Lower lobe of right lung (tissue), 2 donors: ENCODE measurements around the gene USHBP1. TPM values are rescaled to one million over a fixed set of nuclear protein-coding genes. Genes with fewer than 3 reads are reported as not detected.

Experiments
- ATAC-seq, 2 donors: fragments of 200-7000 bp; cut with Tn5 transposase; one replicate each; pipeline ENCODE4 v1.9.1; 2020 to 2022; ENCODE audit warnings: mild to moderate bottlenecking in 2 of 2, moderate library complexity in 2 of 2
- DNase-seq: peaks from one replicate; pipeline ENCODE4 v3.0.0-alpha.2; 2020
- H3K27ac ChIP-seq: fragments of 200-600 bp; one replicate; pipeline ENCODE4 v1.8.0; 2022
- H3K27me3 ChIP-seq: fragments of 200-600 bp; one replicate; pipeline ENCODE4 v1.8.0; 2022; ENCODE audit warnings: low read depth
- H3K36me3 ChIP-seq: fragments of 200-600 bp; one replicate; pipeline ENCODE4 v1.8.0; 2022; ENCODE audit warnings: mild to moderate bottlenecking
- H3K4me1 ChIP-seq: fragments of 200-600 bp; one replicate; pipeline ENCODE4 v1.8.0; 2022
- H3K4me3 ChIP-seq: fragments of 200-600 bp; one replicate; pipeline ENCODE4 v1.8.0; 2022; ENCODE audit warnings: mild to moderate bottlenecking
- H3K9me3 ChIP-seq: fragments of 200-600 bp; one replicate; pipeline ENCODE4 v1.8.0; 2022
- CTCF ChIP-seq: fragments of 200-600 bp; IDR thresholded peaks from one replicate; pipeline ENCODE4 v1.8.0; 2022; ENCODE audit warnings: antibody characterized with exemption, mild to moderate bottlenecking
- intact Hi-C: fragments of 100-400 bp; cut with DNase I; formaldehyde crosslinking; loops from one replicate; pipeline ENCODE4 v1.11.0; 2022
- total RNA-seq: library from RNA; stranded (reverse); fragmentation: NEBNext Ultra II Directional; extraction: Animal tissue kit (Norgen Biotek cat#: 25700); gene quantifications from one replicate; pipeline ENCODE4 v1.2.1, GENCODE V29; 2021
- donor health status: DM: no; HTN: yes; CAD: no; lungs with severe emphysema.

Gene USHBP1
- total RNA-seq, 1 donor from 2014 or later = 8.2 TPM

- peak within 1 kb of the TSS; percentile 79 for H3K27ac ChIP-seq
- TF ChIP-seq CTCF = no peak
- H3K27me3 ChIP-seq = no peaks in the 10 kb centered on the region
- H3K4me1 ChIP-seq = peaks cover 45% of the 10 kb centered on the region
- no peak for ATAC-seq
- no peaks in the 10 kb centered on the region for H3K9me3 ChIP-seq
- no peak for DNase-seq
- intact Hi-C loops = no loop called here
- H3K36me3 ChIP-seq = no peaks in the 10 kb centered on the region
- peak within 1 kb of the TSS; percentile 89 for H3K4me3 ChIP-seq
Measured at GRCh38 chr19:17245535-17245984, 19.0 kb downstream of the USHBP1 start, which contains the start of gene NR2F6. Gene NR2F6, minus strand, starts transcription at chr19:17245919. Its CDS starts 699 bp downstream, at chr19:17245220.

GRCh38 chr19:17244618-17245534 lies 19.7 kb downstream of the USHBP1 start:
- Histone ChIP-seq H3K36me3 (peaks cover 2% of the 10 kb centered on the region), H3K27me3 (no peaks in the 10 kb centered on the region), H3K4me3 (peak overlapping the region; percentile 89), H3K27ac (peak overlapping the region; percentile 79), H3K4me1 (peaks cover 52% of the 10 kb centered on the region), H3K9me3 (no peaks in the 10 kb centered on the region)
- intact Hi-C loops = no loop called here
- ATAC-seq (peak; percentile 6 to 12), DNase-seq (peak; percentile 74)
- no peak for TF ChIP-seq CTCF

GRCh38 chr19:17243830-17244617 lies 20.5 kb downstream of the USHBP1 start:
- no peaks in the 10 kb centered on the region for H3K9me3 ChIP-seq
- H3K4me3 ChIP-seq = peak overlapping the region; percentile 89
- intact Hi-C loops = no loop called here
- H3K27me3 ChIP-seq = no peaks in the 10 kb centered on the region
- peaks cover 6% of the 10 kb centered on the region for H3K36me3 ChIP-seq
- TF ChIP-seq CTCF = no peak
- peak; percentile 73 for DNase-seq
- H3K4me1 ChIP-seq = peaks cover 54% of the 10 kb centered on the region
- peak; percentile 23 to 54 for ATAC-seq
- peak overlapping the region; percentile 79 for H3K27ac ChIP-seq

- no peaks in the 10 kb centered on the region for H3K9me3 ChIP-seq
- no peaks in the 10 kb centered on the region for H3K27me3 ChIP-seq
- peak overlapping the region; percentile 79 for H3K27ac ChIP-seq
- intact Hi-C loops = no loop called here
- DNase-seq (no peak), ATAC-seq (no peak)
- peaks cover 11% of the 10 kb centered on the region for H3K36me3 ChIP-seq
- peaks cover 54% of the 10 kb centered on the region for H3K4me1 ChIP-seq
- no peak for TF ChIP-seq CTCF
- peak overlapping the region; percentile 89 for H3K4me3 ChIP-seq
Measured at GRCh38 chr19:17243211-17243829, 21.2 kb downstream of the USHBP1 start.
